ENCODE results near the gene AHNAK.

The AHNAK gene

GRCh38 chr11:62534779-62535545 lies 11.6 kb downstream of the AHNAK start:
- in situ Hi-C loops (cut with HindIII; ENCODE audit: low pct_ligation_motif_present, low sequenced_read_pairs): no loop called here
- Histone ChIP-seq H3K4me3 (ENCODE audit: low read depth, low read length) (no peak overlapping the region), H3K36me3 (replicated peaks) (peaks cover 63% of the 10 kb centered on the region)

DNA sequence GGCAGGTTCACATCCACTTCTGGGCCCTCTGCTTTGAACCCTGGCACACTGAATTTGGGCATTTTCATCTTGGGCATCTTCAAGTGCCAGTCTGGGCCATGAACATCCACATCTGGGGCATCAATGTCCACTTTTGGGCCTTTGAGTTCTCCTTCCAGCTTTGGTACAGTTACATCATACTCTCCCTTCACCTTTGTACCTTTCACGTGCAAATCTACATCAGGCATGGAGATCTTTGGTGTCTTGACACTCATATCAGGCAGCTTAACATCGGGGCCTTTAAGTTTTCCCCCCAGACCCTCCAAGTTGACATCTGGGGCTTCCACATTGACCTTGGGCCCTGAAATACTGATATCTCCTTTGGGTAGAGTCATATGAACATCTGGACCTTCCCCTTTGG lies 14.5 kb downstream of the AHNAK start:
- Histone ChIP-seq H3K36me3 (replicated peaks) (peaks cover 83% of the 10 kb centered on the region), H3K27ac (no peak overlapping the region), H3K27me3 (replicated peaks) (no peaks in the 10 kb centered on the region), H3K4me3 (ENCODE audit: low read depth, low read length) (no peak overlapping the region)
- no peak for DNase-seq
- TF ChIP-seq CTCF (IDR thresholded peaks at IDR 0.05; ENCODE audit: low read depth, low read length, missing control alignments): no peak
- in situ Hi-C loops (cut with HindIII; ENCODE audit: low pct_ligation_motif_present, low sequenced_read_pairs): no loop called here

More at GRCh38 chr11:62534779-62535545, 11.6 kb downstream of the AHNAK start:
- TF ChIP-seq CTCF (IDR thresholded peaks at IDR 0.05; ENCODE audit: low read depth, low read length, missing control alignments): no peak
- Histone ChIP-seq H3K27me3 (replicated peaks) (no peaks in the 10 kb centered on the region), H3K27ac (no peak overlapping the region)
- no peak for DNase-seq

GRCh38 chr11:62516736-62517371 lies 29.8 kb downstream of the AHNAK start:
- Histone ChIP-seq H3K27ac (no peak overlapping the region), H3K27me3 (replicated peaks) (no peaks in the 10 kb centered on the region), H3K4me3 (ENCODE audit: low read depth, low read length) (no peak overlapping the region), H3K36me3 (replicated peaks) (peaks cover 50% of the 10 kb centered on the region)
- no peak for DNase-seq
- TF ChIP-seq CTCF (IDR thresholded peaks at IDR 0.05; ENCODE audit: low read depth, low read length, missing control alignments): no peak
- in situ Hi-C loops (cut with HindIII; ENCODE audit: low pct_ligation_motif_present, low sequenced_read_pairs): no loop called here

- Histone ChIP-seq H3K4me3 (ENCODE audit: low read depth, low read length) (no peak overlapping the region), H3K27me3 (replicated peaks) (no peaks in the 10 kb centered on the region), H3K27ac (no peak overlapping the region), H3K36me3 (replicated peaks) (peaks cover 28% of the 10 kb centered on the region)
- TF ChIP-seq CTCF (IDR thresholded peaks at IDR 0.05; ENCODE audit: low read depth, low read length, missing control alignments): no peak
- no peak for DNase-seq
- in situ Hi-C loops (cut with HindIII; ENCODE audit: low pct_ligation_motif_present, low sequenced_read_pairs): no loop called here
These were observed 32.5 kb downstream of the AHNAK start for GRCh38 chr11:62514151-62514550.

DNA sequence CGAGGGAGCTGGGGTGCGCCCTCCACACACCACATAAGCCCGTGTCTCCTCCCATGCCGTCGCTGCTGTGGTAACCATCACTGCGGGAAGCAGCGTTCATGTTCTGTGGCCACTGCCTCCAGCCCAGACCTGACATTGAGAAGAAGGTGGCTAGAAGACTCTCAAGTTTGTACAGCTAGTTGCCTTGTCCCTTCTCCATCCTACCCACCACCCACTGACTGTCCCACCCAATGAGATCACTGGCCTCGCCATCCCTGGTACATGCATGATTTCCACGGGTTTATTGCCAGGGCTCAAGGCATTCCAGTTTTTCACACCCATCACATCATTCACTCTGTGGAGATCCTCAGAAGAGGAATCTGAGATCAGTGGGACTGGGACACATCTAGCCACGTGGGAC lies 33.0 kb downstream of the AHNAK start:
- Histone ChIP-seq H3K36me3 (replicated peaks) (peaks cover 25% of the 10 kb centered on the region), H3K27ac (no peak overlapping the region), H3K4me3 (ENCODE audit: low read depth, low read length) (no peak overlapping the region), H3K27me3 (replicated peaks) (no peaks in the 10 kb centered on the region)
- TF ChIP-seq CTCF (IDR thresholded peaks at IDR 0.05; ENCODE audit: low read depth, low read length, missing control alignments): no peak
- DNase-seq: no peak
- in situ Hi-C loops (cut with HindIII; ENCODE audit: low pct_ligation_motif_present, low sequenced_read_pairs): no loop called here
